GM12801 (cell line): ENCODE measurements around the gene HNF1B.

Experiments used
- TF ChIP-seq, protein P1 (sequence below): IDR thresholded peaks from one replicate; pipeline ENCODE4 v1.5.1; 2011; ENCODE audit warnings: control low read depth; ENCODE audit not compliant: insufficient read length; ENCODE audit errors: extremely low read depth

Gene HNF1B

DNA sequence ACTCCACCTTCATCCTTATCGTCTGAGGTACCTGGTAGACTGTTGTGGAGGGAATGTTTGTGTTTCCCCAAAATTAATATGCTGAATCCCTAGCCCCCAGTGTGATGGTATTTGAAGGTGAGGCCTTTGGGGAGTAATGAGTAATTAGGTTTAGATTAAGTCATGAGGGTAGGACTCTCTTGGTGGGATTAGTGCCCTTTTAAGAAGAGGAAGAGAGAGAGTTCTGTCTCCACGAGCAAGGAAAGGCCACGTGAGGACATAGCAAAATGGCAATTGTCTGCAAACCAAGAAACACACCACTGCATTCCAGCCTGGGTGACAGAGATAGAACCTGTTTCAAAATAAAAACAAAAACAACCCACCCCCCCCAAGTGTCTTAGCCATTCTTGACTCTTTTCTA is 80.6 kb downstream of the HNF1B start:
- TF ChIP-seq, protein P1, sequence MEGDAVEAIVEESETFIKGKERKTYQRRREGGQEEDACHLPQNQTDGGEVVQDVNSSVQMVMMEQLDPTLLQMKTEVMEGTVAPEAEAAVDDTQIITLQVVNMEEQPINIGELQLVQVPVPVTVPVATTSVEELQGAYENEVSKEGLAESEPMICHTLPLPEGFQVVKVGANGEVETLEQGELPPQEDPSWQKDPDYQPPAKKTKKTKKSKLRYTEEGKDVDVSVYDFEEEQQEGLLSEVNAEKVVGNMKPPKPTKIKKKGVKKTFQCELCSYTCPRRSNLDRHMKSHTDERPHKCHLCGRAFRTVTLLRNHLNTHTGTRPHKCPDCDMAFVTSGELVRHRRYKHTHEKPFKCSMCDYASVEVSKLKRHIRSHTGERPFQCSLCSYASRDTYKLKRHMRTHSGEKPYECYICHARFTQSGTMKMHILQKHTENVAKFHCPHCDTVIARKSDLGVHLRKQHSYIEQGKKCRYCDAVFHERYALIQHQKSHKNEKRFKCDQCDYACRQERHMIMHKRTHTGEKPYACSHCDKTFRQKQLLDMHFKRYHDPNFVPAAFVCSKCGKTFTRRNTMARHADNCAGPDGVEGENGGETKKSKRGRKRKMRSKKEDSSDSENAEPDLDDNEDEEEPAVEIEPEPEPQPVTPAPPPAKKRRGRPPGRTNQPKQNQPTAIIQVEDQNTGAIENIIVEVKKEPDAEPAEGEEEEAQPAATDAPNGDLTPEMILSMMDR, result no peak

DNA sequence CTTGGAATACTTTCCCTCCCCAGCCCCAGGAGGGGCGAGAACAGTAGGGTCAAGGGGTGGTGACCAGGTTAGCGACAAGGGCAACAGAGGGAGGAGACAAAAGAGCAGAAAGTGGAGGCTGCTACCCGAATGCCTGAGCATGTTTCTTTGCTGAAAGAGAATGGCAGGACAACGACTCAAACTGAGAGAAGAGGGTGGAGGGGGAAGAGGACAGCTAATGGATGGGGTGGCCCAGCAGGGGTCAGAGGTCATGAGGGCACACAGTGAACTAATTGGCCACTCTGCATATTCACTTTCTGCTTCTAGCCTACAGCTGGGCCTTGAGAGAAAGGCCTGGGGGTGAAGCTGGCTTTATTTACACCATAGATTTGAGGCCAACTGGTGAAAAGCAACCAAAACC is 82.5 kb downstream of the HNF1B start:
- TF ChIP-seq, protein P1, result no peak

DNA sequence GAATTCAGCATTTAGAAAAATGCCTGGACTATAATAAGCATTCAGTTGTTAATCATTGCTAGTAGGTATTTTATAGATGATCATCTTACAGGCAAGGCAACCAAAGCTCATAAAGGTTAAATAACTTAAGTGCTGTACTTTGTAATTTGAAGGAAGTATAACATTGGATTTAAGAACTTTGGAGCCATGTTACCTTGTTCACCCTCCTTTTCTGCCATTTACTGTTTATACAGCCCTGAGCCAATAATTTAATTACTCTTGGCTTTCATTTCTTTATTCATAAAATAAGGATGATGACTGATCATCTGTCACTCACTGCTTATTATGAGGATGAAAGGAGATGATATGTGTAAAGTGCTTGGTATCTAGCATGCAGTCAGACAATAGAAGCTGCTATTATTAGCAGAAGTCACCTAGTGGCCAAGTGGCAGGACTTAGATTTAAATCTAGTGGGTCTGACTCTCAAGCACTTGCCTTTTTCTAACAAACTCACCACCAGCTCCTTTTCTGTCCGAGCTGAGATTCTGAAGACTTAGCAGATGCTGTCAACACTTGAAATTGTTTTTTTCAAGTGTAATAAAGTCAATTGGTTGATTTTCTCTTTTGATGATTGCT is 83.4 kb downstream of the HNF1B start:
- TF ChIP-seq, protein P1, result no peak

DNA sequence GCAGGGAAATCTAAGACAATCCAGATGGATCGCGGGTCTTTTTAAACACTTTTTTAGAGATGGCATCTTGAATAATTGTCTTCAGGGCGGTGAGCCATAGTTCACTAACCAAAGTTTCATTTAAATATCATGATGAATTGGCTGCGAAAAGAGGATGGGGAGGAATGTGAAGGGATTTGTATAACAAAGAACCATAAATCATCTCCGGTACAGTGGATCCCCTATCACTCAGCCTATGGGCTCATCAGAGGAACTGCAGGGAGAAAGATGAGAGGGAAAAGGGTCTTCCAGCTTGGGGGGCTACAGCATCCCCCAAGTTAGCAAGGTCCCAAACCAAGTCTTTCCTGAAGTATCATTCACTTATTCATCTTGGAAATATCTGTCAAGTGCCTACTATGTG is 84.9 kb downstream of the HNF1B start:
- TF ChIP-seq, protein P1, result no peak

DNA sequence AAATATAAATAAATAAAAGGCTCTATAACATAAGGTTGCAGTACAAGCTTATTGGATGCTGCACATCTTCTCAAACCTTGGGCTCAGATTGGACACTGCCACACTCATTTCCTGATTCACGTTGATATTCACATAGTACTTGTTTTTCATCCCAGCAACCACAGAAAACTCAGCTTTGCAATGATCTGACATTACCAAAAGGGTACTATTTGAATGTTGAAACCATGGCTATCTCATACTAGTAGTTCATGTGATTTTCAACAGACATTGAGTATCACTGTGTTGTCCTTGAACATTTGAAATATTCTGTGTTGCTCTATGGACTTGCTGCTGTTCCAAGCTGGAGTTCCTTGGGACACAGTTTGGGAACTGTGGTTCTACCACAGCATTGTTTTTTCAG is 87.7 kb downstream of the HNF1B start:
- TF ChIP-seq, protein P1, result no peak

DNA sequence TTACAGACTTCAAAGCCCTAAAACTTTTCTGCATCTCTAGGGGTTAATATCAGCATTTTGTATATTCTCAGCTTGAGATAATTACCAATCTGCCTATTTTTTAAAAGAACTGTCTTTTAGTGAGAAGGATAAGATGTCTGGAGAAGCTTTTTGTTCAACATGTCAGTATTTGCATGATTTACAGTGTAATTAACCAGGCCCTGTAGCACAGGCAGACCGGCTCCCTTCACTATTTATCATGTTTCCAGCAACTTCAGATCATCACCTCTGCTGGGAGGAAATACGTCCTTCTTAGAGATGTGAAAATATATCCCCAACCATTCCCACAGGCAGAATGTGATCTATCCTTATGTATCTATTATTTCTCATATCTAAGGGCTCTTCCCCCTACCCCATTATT is 93.0 kb downstream of the HNF1B start:
- TF ChIP-seq, protein P1, result no peak

DNA sequence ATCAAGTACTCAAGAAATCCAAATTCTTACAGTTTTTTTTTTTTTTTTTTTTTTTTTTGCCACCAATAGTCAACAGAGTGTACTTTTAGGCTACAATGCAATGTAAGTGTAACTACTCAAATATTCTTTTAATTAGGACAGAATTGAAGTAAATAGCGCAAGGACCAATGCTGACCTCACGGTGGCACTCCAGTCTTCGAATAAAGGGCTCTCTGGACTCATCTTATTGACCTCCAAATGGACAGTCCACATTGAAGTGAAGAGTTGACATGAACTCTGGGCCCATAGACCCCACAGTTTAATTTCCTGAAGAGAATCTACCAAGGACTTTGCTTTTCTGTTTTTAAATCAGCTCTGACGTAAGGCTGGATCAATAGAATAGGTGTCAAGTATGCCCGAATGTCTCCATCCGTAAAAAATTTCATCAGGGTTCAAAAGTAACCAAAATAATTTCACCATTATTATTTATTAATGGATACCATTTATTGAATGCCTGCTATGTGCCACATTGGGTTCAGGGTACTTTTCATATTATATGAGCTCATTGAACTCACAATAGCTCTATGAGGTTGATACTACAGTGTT is 94.3 kb downstream of the HNF1B start:
- TF ChIP-seq, protein P1, result no peak
